ENCODE results near the gene KCTD8.

KCTD8 gene

DNA sequence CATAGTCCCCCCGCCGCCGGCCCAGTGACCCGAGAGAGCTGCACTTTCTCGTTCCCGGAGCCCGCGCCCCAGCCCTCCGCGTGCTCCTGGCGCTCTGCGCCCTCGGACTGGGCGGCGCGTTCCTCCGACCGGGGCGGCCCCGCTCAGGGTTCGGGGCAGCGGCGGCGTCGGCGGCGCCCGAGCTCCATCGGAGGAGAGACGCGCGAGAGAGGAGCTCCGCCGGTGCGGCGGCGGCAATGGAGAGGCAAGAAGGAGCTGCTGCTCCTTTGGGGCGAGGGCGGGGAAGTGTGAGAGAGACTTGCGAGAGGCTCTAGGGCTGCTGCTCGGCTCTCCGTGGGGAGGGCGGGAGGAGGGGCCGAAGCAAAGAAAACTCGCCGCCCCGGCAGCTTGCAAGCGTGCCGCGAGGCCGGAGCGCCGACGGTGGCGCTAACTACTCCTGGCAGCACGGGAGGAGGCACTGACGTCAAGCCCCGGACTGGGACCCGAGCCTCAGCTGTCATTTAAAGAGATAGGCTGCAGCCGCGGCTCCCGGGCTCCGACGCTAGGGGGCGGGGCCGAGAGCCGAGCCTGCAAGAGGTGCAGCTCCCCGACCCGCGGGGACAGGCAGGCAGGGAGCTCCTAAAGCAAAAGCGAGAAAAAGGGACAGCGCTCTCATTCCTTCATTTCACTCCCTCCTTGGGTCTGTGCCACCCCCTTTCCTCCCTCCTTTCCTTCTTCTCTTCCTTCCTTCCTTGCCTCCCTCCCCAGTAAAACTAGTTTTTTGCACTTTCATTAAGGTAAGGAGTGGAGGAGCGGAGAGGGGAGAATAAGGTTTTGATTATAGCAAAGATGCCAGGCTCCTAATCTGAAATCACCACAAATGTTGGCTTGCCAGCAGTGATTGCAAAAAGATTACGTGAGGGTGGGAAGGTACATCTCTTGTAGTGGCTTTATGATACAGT lies at the start of gene KCTD8:
Gene KCTD8, minus strand, starts transcription at position 289 of the 941 bp plus-strand sequence.
- peak; percentile 43 to 59 (median 44) for DNase-seq (ENCODE audit: low read depth in 3 of 3)

- DNase-seq (ENCODE audit: low read depth in 3 of 3) = no peak
Observed at GRCh38 chr4:44494810-44495701, 46.4 kb upstream of the KCTD8 start.

DNA sequence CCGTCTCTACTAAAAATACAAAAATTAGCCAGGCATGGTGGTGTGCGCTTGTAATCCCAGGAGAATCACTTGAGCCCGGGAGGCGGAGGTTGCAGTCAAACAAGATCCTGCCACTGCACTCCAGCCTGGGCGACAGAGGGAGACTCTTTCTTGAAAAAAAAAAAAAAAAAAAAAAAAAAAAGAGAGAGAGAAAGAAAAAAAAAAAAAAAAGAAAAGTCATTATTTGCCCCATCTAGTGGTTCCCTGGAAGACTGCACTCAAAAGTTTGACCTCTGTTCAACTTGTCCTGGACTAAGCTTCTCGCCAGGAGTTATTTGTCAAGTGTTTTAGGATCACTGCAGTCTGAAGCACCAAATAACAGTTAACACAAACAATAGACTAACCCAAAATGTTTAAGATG lies 45.3 kb upstream of the KCTD8 start:
- DNase-seq (ENCODE audit: low read depth in 3 of 3) = no peak

- DNase-seq (ENCODE audit: low read depth in 3 of 3) = no peak
Observed at GRCh38 chr4:44487341-44487740, 38.7 kb upstream of the KCTD8 start.

DNA sequence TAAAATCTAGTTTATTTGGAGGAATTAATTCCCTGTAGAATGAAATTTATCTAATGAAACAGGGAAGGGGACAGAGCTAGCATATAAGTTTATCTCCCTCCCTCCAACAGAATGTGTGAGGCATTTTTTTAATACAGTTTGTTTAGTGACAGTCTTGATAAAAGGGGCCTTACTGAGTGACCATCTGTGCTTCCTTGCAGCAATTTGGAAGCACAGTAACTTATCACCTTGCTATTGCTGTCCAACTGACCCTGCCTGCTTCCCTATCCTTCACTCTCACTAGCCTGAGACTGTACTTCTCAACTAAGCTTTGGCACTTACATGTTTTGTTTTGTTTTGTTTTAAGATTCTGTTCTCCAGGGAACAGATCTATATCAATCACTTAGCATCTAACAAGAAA lies 31.1 kb upstream of the KCTD8 start:
- DNase-seq (ENCODE audit: low read depth in 3 of 3) = no peak

DNA sequence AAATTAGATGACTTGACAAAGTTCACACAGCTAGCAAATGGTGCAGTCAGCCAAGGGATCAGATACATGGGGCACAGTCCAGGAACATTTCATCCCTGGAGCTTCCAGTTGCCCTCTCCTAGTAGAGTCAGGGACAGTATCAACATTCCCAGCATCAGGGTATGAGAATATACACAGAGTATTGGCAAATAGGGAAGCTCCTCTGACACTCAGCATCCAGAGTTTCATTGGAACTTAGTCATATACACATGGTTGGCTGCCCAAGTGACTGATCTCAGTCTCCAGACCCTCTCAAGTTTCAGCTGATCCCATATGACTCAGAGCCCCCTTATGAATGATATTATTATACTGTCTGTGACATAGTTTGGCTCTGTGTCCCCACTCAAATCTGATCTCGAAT lies 13.7 kb upstream of the KCTD8 start:
- no peak for DNase-seq (ENCODE audit: low read depth in 3 of 3)

DNA sequence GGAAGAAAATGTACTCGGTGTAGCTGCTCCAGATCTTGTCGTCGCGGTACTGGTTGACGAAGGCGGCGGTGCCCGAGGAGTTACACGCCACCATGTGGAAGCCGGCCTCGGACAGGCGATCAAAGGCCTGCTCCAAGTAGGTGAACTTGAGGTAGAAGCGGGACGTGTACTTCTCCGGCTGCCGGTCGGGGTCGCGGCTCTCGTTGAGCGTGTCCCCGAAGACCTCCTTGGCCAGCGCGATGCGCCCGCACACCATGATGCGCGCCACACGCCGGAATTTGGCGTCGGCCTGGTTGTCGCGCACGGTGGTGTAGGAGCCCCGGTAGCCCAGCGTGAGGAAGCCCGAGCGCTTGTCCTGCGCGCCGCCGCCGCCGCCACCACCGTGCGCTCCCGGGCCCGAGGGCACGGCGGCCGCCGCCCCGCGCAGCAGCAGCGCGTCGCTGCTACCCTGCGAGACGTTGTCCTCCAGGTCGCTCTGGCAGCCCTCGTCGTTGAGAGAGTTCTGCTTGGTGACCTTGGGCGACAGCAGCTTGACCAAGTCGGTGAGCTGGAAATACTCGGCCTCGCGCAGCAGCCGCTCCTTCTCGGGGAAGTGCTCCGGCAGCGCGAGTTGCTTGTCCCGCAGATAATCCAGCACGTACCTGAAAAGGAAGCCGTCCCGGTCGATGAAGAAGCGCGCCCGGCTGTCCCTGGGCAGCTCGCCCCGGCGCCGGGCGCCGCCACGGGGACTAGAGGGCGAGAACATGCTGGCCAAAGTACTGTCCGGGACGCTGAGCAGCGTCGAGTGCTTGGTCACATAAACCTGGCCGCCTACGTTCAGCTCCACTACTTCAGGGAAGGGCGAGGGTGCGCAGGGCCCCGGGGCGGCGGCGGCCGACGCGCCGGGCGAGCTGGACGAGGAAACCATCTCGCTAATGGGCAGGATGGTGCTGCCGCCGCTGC lies 775 bp downstream of the KCTD8 start:
- no peak for DNase-seq (ENCODE audit: low read depth in 3 of 3)

DNA sequence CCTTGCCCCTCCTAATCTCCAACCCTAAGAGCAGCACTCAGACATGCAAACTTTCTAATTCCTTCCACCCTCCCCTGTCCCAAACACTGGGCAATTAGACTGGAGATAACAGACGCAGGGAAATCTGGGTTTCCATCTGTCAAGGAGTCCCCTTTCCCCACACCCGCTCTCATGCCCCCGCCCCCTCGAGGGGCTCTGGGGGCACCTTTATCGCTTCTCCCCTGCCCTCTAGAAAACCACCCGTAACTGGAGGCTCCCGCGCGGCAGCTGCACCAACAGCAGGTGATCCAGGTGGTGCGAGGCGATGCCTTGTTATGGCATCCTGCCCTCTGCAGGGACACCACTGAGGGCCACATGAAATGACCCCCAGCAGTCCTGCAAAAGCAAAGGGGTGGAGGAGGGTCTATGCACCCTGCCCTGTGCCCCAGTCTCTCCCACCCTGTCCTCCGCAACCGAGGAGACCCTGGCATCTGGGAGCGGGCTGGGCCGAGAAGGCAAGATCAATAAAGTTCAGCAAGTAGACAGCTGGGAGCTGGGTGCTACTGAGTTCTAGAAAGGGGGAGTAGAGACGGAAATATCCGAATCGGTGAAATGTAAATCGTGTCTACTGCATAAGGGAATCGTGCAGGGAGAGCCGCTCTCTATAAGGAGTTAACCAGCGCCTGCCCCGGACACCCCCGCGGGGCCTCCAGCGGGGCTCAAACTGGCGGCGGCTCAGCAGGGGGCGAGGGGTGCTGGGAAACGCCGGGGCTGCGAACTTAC lies 1.6 kb downstream of the KCTD8 start:
- DNase-seq (ENCODE audit: low read depth in 3 of 3) = no peak

DNA sequence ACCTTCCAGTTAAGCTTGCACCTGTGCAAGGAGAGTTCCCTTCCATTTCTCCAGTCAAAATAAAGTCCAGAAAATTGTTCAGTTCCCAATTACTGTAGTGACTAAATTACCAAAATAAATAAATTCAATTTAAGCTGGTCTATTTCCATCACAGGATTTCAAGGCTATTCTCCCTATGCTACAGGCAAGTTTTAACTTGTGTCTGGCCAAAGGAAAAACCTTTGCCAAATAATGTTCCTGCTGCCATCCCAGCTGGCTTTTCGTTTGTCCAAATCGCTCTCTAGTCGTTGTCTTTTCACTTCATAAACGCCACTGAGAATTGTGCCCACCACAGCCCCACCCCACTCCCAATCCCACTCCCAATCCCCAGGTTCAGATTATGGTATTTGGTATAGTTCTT lies 2.4 kb downstream of the KCTD8 start:
- DNase-seq (ENCODE audit: low read depth in 3 of 3) = no peak

DNA sequence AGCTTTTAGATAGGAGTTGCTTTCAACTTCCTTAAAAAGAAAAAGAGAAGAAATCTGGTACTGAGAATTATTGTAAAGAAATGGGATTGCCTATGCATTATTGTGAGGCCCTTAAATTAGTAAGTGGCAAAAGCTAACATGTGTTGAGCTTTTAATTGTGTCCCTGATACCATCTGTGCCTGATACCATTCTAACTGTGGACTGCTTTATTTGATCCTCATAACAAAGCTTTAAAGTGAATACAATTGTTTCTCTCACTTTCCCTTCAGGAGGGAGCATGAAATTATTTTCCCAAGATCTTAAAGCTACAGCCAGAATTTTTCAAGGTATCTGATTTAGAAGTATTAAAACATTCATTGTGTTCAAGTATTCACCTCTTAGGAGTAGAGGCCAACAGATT lies 9.9 kb downstream of the KCTD8 start:
- DNase-seq (ENCODE audit: low read depth in 3 of 3) = no peak

DNA sequence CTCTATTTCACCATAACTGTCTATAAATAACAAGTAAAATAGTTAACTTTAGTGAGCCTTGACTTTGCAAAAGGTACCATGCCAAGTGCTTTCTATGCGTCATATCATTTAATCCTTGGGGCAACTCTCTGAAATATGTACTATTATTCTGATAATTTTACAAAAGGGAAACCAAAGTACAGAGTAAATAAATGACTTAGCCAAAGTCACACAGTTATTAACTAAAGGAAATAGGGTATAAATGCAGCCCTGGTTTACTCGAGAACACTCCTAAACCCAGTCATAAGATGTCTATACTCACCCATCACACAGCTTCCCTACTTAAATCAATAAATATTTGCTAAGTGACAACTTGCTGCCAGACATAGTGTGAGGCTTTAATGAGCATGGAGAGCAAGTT lies 14.4 kb downstream of the KCTD8 start:
- no peak for DNase-seq (ENCODE audit: low read depth in 3 of 3)

- no peak for DNase-seq (ENCODE audit: low read depth in 3 of 3)
Observed at GRCh38 chr4:44425614-44426208, 22.9 kb downstream of the KCTD8 start.

GRCh38 chr4:44422912-44423311 lies 25.7 kb downstream of the KCTD8 start:
- DNase-seq (ENCODE audit: low read depth in 3 of 3) = no peak

GRCh38 chr4:44421330-44422065 lies 27.1 kb downstream of the KCTD8 start:
- no peak for DNase-seq (ENCODE audit: low read depth in 3 of 3)

DNA sequence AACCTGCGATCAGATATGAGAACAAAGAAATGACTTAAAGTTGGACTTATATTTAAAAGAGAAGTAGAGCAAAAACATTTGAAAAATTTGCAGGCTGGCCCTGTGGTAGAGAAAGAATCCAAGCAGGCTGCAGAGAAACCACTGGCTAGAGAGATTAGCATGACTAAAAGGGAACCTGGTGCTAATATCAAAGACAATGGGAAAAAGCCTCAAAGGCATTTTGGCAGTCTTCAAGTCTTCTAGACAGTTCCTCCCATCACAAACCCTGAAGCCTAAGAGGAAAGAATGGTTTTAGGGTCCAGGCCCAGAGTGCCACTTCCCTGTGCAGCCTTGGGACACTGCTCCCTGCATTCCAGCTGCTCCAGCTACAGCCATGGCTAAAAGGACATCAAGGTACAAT lies 33.4 kb downstream of the KCTD8 start:
- DNase-seq (ENCODE audit: low read depth in 3 of 3) = no peak

- DNase-seq (ENCODE audit: low read depth in 3 of 3) = no peak
Observed at GRCh38 chr4:44368413-44369167, 80.0 kb downstream of the KCTD8 start.

DNA sequence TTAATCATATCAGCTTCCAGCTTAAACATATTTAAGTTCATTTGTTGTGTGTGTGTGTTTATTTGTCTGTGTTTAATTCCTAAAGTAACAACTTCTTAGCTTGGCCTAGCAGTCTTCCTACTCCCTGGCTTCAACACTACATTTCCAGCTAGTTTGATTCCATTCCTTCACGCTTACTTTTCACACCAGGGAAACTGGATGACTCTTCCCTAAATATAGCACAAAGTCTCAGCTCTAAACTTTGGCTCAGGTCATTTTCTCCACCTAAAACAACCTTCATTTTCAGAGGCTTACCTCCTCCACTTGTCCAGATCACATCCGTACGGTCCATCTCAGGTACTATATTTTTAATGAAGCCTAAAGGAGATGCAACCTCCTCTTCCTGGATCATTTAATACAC lies 94.4 kb downstream of the KCTD8 start:
- no peak for DNase-seq (ENCODE audit: low read depth in 3 of 3)

DNA sequence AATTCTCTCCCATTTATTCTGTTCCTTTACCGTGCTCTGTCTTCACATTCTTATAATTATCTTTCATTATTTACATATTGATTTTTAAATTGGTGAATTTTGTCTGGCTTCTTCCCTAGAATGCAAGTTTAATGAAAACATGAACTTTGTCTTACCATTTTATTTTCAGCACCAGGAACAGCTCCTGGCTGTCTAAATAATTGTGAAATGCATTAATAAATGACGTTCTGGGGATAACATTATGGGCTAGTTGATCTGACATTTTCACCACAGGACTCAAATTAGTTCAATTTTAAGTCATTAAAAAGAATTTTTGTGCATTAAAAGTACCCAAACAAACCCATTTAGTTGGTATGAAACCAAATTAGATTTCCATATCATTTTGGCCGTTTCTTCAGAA lies 97.5 kb downstream of the KCTD8 start:
- no peak for DNase-seq (ENCODE audit: low read depth in 3 of 3)

DNA sequence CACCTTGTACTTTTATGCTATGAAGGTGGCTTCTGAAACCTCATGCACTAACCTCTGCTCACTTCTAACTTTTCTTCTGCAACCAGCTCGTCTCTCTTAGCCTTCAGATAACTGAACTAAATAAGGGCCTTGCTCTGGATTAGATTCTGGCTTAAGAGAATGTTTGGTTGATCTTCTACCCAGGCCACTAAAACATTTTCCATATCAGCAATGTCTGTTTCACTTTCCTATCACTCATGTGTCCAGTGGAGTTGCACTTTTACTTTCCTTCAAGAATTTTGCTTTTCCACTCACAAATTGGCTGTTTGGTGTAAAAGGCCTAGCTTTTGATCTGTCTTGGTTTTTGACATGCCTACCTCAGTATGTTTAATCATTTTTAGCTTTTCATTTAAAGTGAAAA lies 105.8 kb downstream of the KCTD8 start:
- DNase-seq (ENCODE audit: low read depth in 3 of 3) = no peak
